ENCODE results near the gene PADI1. TPM values are rescaled to one million over a fixed set of nuclear protein-coding genes. Genes with fewer than 3 reads are reported as not detected.

PADI1 gene
- total RNA-seq, 1 experiment from 2014 or later, result not detected

GRCh38 chr1:17176306-17177061 is 28.4 kb upstream of the PADI1 start:
- no peak for DNase-seq (ENCODE audit: low read depth, low spot score)
- in situ Hi-C loops (cut with HindIII; ENCODE audit: low pct_unique_long_range_greater_than_20kb, low sequenced_read_pairs), result no loop called here

GRCh38 chr1:17177651-17178050 is 27.3 kb upstream of the PADI1 start:
- in situ Hi-C loops (cut with HindIII; ENCODE audit: low pct_unique_long_range_greater_than_20kb, low sequenced_read_pairs), result no loop called here
- DNase-seq (ENCODE audit: low read depth, low spot score), result no peak

- in situ Hi-C loops (cut with HindIII; ENCODE audit: low pct_unique_long_range_greater_than_20kb, low sequenced_read_pairs), result no loop called here
- DNase-seq (ENCODE audit: low read depth, low spot score), result no peak
These were observed 23.0 kb upstream of the PADI1 start for GRCh38 chr1:17181781-17182464.

GRCh38 chr1:17183388-17184160 is 21.4 kb upstream of the PADI1 start:
- in situ Hi-C loops (cut with HindIII; ENCODE audit: low pct_unique_long_range_greater_than_20kb, low sequenced_read_pairs), result no loop called here
- no peak for DNase-seq (ENCODE audit: low read depth, low spot score)

- DNase-seq (ENCODE audit: low read depth, low spot score), result no peak
- in situ Hi-C loops (cut with HindIII; ENCODE audit: low pct_unique_long_range_greater_than_20kb, low sequenced_read_pairs), result no loop called here
These were observed 20.7 kb upstream of the PADI1 start for GRCh38 chr1:17184161-17184665.

- DNase-seq (ENCODE audit: low read depth, low spot score), result no peak
- in situ Hi-C loops (cut with HindIII; ENCODE audit: low pct_unique_long_range_greater_than_20kb, low sequenced_read_pairs), result no loop called here
These were observed 20.0 kb upstream of the PADI1 start for GRCh38 chr1:17184822-17185484.

- in situ Hi-C loops (cut with HindIII; ENCODE audit: low pct_unique_long_range_greater_than_20kb, low sequenced_read_pairs), result no loop called here
- no peak for DNase-seq (ENCODE audit: low read depth, low spot score)
These were observed 19.5 kb upstream of the PADI1 start for GRCh38 chr1:17185485-17185860.

- in situ Hi-C loops (cut with HindIII; ENCODE audit: low pct_unique_long_range_greater_than_20kb, low sequenced_read_pairs), result no loop called here
- no peak for DNase-seq (ENCODE audit: low read depth, low spot score)
These were observed 18.6 kb upstream of the PADI1 start for GRCh38 chr1:17186216-17186909.

- in situ Hi-C loops (cut with HindIII; ENCODE audit: low pct_unique_long_range_greater_than_20kb, low sequenced_read_pairs), result no loop called here
- no peak for DNase-seq (ENCODE audit: low read depth, low spot score)
These were observed 17.9 kb upstream of the PADI1 start for GRCh38 chr1:17187051-17187450.

- in situ Hi-C loops (cut with HindIII; ENCODE audit: low pct_unique_long_range_greater_than_20kb, low sequenced_read_pairs), result no loop called here
- no peak for DNase-seq (ENCODE audit: low read depth, low spot score)
These were observed 16.7 kb upstream of the PADI1 start for GRCh38 chr1:17188217-17188616.

GRCh38 chr1:17188889-17189631 is 15.9 kb upstream of the PADI1 start:
- DNase-seq (ENCODE audit: low read depth, low spot score), result no peak
- in situ Hi-C loops (cut with HindIII; ENCODE audit: low pct_unique_long_range_greater_than_20kb, low sequenced_read_pairs), result no loop called here

- DNase-seq (ENCODE audit: low read depth, low spot score), result no peak
- in situ Hi-C loops (cut with HindIII; ENCODE audit: low pct_unique_long_range_greater_than_20kb, low sequenced_read_pairs), result no loop called here
These were observed 15.3 kb upstream of the PADI1 start for GRCh38 chr1:17189632-17189990.

- in situ Hi-C loops (cut with HindIII; ENCODE audit: low pct_unique_long_range_greater_than_20kb, low sequenced_read_pairs), result no loop called here
- peak; percentile 16 for DNase-seq (ENCODE audit: low read depth, low spot score)
These were observed 14.6 kb upstream of the PADI1 start for GRCh38 chr1:17190010-17190995.

- DNase-seq (ENCODE audit: low read depth, low spot score), result no peak
- in situ Hi-C loops (cut with HindIII; ENCODE audit: low pct_unique_long_range_greater_than_20kb, low sequenced_read_pairs), result no loop called here
These were observed 13.0 kb upstream of the PADI1 start for GRCh38 chr1:17191990-17192242.

GRCh38 chr1:17192394-17193221 is 12.3 kb upstream of the PADI1 start:
- peak; percentile 7 for DNase-seq (ENCODE audit: low read depth, low spot score)
- in situ Hi-C loops (cut with HindIII; ENCODE audit: low pct_unique_long_range_greater_than_20kb, low sequenced_read_pairs), result no loop called here

Measured in SK-MEL-5 (cell line).